PC-3 (cell line): Measurements from ENCODE around the gene TM9SF3. TPM values are rescaled to one million over a fixed set of nuclear protein-coding genes. Genes with fewer than 3 reads are reported as not detected.

Experiments
- ATAC-seq: fragments of 200-7000 bp; cut with Tn5 transposase; 2 replicates; pipeline ENCODE4 v1.9.1; 2020; ENCODE audit warnings: mild to moderate bottlenecking, moderate library complexity
- BruUV-seq: library from RNA; stranded (reverse); fragments of 400-500 nt; replicated peaks from 2 replicates; lab custom pipeline; 2021; lab: Mats Ljungman, UMichigan
- CTCF ChIA-PET: fragments of 300-600 bp; sonication (Branson Sonifier 250); formaldehyde crosslinking; loops from one replicate; lab custom pipeline; 2022; ENCODE audit warnings: antibody characterized with exemption; lab: Charles Lee
- POLR2A ChIA-PET: fragments of 300-600 bp; sonication (Branson Sonifier 250); formaldehyde crosslinking; loops from one replicate; lab custom pipeline; 2022; ENCODE audit warnings: antibody characterized with exemption; ENCODE audit not compliant: unreplicated experiment; lab: Charles Lee
- DNase-seq: peaks from one replicate; pipeline ENCODE4 v3.0.0-alpha.2; 2015
- H2AFZ ChIP-seq: fragments of 300-600 bp; sonication (generic); 2 replicates; pipeline ENCODE4 v1.6.0; 2016; ENCODE audit warnings: antibody characterized with exemption, low read length
- H3F3A ChIP-seq: fragments of 300-600 bp; sonication (generic); one replicate; pipeline ENCODE4 v1.6.0; 2017; ENCODE audit warnings: antibody characterized with exemption, low read length, control low read depth, mild to moderate bottlenecking; ENCODE audit not compliant: unreplicated experiment
- H3K27ac ChIP-seq: fragments of 300-600 bp; sonication (generic); 2 replicates; pipeline ENCODE4 v1.5.1; 2016; ENCODE audit warnings: mild to moderate bottlenecking, low read length
- H3K27me3 ChIP-seq: fragments of 300-600 bp; sonication (generic); 2 replicates; pipeline ENCODE4 v1.6.1; 2016; ENCODE audit warnings: low read length, mixed read lengths
- H3K36me3 ChIP-seq: fragments of 300-600 bp; sonication (generic); 2 replicates; pipeline ENCODE4 v1.6.1; 2016; ENCODE audit warnings: low read depth, mixed run types, low read length, mixed read lengths
- H3K4me1 ChIP-seq: fragments of 300-600 bp; sonication (generic); 2 replicates; pipeline ENCODE4 v1.5.1; 2016; ENCODE audit warnings: low read length; ENCODE audit not compliant: insufficient read depth
- H3K4me2 ChIP-seq: fragments of 300-600 bp; sonication (generic); 2 replicates; pipeline ENCODE4 v1.6.0; 2016; ENCODE audit warnings: low read length
- H3K4me3 ChIP-seq: fragments of 300-600 bp; sonication (generic); 2 replicates; pipeline ENCODE4 v1.5.1; 2016; ENCODE audit warnings: mild to moderate bottlenecking, low read length, mixed read lengths
- H3K79me2 ChIP-seq: fragments of 300-600 bp; sonication (generic); 2 replicates; pipeline ENCODE4 v1.6.1; 2017; ENCODE audit warnings: low read length, mixed read lengths
- H3K9ac ChIP-seq: fragments of 300-600 bp; sonication (generic); 2 replicates; pipeline ENCODE4 v1.6.0; 2016; ENCODE audit warnings: mild to moderate bottlenecking, low read length
- H3K9me2 ChIP-seq: fragments of 300-600 bp; sonication (generic); replicated peaks from 2 replicates; pipeline ENCODE4 v1.6.1; 2016; ENCODE audit warnings: mixed run types, low read length, mixed read lengths
- H3K9me3 ChIP-seq: fragments of 300-600 bp; sonication (generic); 2 replicates; pipeline ENCODE4 v1.6.1; 2016; ENCODE audit warnings: low read length, mixed read lengths
- H4K20me1 ChIP-seq: fragments of 300-600 bp; sonication (generic); 2 replicates; pipeline ENCODE4 v1.6.1; 2016; ENCODE audit warnings: low read length, mixed read lengths
- EZH2 ChIP-seq: fragments of 300-600 bp; sonication (generic); IDR thresholded peaks from one replicate; pipeline ENCODE4 v1.6.1; 2017; ENCODE audit warnings: antibody characterized with exemption, mild to moderate bottlenecking, low read length; ENCODE audit not compliant: unreplicated experiment
- EZH2phosphoT487 ChIP-seq: fragments of 300-600 bp; sonication (generic); IDR thresholded peaks from 2 replicates; pipeline ENCODE4 v1.6.1; 2018; ENCODE audit warnings: mild to moderate bottlenecking, antibody characterized with exemption, low read length, borderline replicate concordance
- intact Hi-C: fragments of 100-400 bp; cut with micrococcal nuclease; formaldehyde crosslinking; loops from 2 replicates; pipeline ENCODE4 v1.9.0; 2023
- total RNA-seq: library from RNA; depleted of rRNA; stranded (reverse); fragments of >200 nt; gene quantifications from 2 replicates; pipeline ENCODE4 v1.2.3, GENCODE V29; 2014
- TF ChIP-seq, protein P1 (sequence below): fragments of 300-600 bp; sonication (generic); conservative IDR thresholded peaks from 2 replicates; pipeline ENCODE4 v1.5.1; 2017; ENCODE audit warnings: antibody characterized with exemption, low read depth, mild to moderate bottlenecking, low read length

Gene TM9SF3
- total RNA-seq, 1 experiment from 2014 or later, result 39.2 TPM

DNA sequence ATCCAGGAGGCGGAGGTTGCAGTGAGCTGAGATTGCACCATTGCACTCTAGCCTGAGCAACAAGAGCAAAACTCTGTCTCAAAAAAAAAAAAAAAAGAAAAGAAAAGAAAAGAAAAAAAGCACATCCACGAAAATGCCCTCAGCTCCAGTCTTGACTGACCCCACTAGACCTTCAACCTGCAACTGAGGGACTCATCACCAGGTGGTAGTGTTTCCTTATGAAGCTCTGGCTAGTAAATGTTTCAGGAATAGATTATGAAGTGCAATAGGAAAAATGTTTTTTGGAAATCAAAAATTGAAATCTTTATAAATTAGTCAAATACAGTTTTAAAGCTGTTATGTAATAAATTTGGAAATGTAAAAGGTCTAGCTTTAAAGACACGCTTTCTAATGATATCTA lies 95.5 kb downstream of the TM9SF3 start:
- CTCF ChIA-PET, result interaction anchor here (0.6 to 1.1 kb wide), 3 partner anchors 22 to 149 kb away, joined by 3 to 5 read pairs (median 3); partner anchors contain the start of gene TLL2
- Histone ChIP-seq H3K36me3 (no peaks in the 10 kb centered on the region), H3K9me2 (no peaks in the 10 kb centered on the region), H3K4me1 (no peaks in the 10 kb centered on the region), H2AFZ (no peak overlapping the region), H4K20me1 (no peaks in the 10 kb centered on the region), H3K4me2 (no peak overlapping the region), H3K79me2 (no peaks in the 10 kb centered on the region), H3K27ac (no peak overlapping the region), H3K4me3 (no peak overlapping the region), H3F3A (no peaks in the 10 kb centered on the region), H3K27me3 (no peaks in the 10 kb centered on the region), H3K9me3 (no peaks in the 10 kb centered on the region), H3K9ac (no peak overlapping the region)
- POLR2A ChIA-PET, result interaction anchor here (0.6 to 0.7 kb wide), 2 partner anchors 147 to 262 kb away, joined by 3 read pairs; no protein-coding TSS in a partner anchor
- DNase-seq (peak; percentile 37), ATAC-seq (no peak)
- no peak for TF ChIP-seq EZH2phosphoT487
- TF ChIP-seq, protein P1, sequence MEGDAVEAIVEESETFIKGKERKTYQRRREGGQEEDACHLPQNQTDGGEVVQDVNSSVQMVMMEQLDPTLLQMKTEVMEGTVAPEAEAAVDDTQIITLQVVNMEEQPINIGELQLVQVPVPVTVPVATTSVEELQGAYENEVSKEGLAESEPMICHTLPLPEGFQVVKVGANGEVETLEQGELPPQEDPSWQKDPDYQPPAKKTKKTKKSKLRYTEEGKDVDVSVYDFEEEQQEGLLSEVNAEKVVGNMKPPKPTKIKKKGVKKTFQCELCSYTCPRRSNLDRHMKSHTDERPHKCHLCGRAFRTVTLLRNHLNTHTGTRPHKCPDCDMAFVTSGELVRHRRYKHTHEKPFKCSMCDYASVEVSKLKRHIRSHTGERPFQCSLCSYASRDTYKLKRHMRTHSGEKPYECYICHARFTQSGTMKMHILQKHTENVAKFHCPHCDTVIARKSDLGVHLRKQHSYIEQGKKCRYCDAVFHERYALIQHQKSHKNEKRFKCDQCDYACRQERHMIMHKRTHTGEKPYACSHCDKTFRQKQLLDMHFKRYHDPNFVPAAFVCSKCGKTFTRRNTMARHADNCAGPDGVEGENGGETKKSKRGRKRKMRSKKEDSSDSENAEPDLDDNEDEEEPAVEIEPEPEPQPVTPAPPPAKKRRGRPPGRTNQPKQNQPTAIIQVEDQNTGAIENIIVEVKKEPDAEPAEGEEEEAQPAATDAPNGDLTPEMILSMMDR, result peak; percentile 34; the same call in 1 of the 2 replicates
- no TSS peak for BruUV-seq
- intact Hi-C loops, result no loop called here

DNA sequence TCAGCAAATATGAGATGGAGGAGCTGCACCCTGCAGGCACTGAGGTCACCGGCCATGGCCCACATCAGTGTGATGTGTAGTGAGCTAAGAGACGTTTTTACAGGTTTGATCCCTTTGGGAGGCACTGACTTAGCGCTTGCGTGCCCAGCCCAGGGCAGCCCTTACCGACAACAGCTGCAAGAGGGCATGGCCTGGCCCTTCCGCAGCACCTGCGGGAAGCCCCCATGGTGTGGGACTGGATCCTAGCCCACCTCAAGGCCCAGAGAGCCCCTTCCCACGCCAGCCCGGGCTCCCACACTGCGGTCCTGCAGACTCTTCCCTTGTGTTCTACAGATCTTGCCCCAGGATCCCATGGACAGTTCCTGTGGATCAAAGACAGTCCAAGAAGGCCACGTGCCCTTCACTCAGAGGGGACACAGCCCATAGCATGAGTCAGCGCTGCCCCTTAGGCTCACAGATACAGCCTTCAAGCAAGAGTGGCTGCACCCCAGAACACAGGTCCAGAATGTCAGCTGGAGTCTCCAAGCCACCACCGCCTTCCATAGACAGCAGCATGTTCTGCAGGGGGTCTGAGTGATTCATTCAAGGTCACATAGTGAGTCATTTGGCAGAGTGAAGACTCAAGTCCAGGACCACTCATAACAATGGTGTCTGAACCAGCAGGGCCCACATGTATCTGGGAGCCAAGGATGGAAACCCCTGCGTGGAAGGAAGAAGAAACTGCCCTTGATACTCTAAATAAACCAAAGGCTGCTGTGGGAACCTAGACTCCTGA lies 98.5 kb downstream of the TM9SF3 start:
- Histone ChIP-seq H3K27ac (no peak overlapping the region), H3K36me3 (no peaks in the 10 kb centered on the region), H3K9ac (no peak overlapping the region), H3K27me3 (no peaks in the 10 kb centered on the region), H3K9me3 (no peaks in the 10 kb centered on the region), H3F3A (no peaks in the 10 kb centered on the region), H4K20me1 (no peaks in the 10 kb centered on the region), H3K4me2 (no peak overlapping the region), H2AFZ (no peak overlapping the region), H3K4me1 (no peaks in the 10 kb centered on the region), H3K79me2 (no peaks in the 10 kb centered on the region), H3K4me3 (no peak overlapping the region), H3K9me2 (no peaks in the 10 kb centered on the region)
- BruUV-seq, result no TSS peak
- no peak for DNase-seq
- ChIA-PET POLR2A (no interaction called here), CTCF (no interaction called here)
- no peak for ATAC-seq
- no peak for TF ChIP-seq EZH2
- TF ChIP-seq EZH2phosphoT487, result no peak
- TF ChIP-seq, protein P1, result no peak
- intact Hi-C loops, result no loop called here

DNA sequence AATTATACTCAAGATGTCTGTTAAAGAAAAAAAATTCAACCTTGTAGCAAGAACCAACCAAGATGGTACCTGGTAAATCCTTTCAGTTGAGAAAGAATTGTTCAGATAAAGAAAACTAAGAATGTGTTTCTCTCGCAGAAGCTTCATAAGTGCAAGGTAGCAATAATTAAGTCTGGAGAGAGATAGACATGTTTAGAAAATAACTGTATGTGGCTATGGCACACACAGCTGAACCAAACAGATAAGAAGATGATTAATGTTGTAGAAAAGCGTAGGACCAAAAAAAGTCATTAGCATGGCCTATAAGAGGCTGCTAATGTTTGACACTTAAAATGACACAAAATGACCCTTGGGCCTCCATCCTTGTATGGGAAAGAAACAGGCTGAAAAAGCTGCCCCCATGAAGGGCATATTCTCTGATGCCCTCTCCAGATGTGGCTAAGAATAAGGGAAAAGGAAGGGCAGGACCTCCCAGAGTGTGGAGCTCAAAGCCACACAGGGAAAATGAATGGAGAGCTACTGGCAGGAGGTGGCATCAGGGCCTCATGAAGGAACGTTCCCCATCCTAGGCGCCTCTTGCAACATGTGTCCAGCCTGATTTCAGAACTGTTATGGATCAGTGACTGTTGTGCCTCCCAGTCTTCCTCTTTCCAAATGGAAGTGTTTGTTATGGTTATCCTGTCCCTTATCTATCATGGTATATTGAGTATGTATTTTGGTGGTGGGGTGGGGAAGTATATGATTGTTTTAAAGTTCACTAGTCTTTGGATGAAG lies 103.8 kb downstream of the TM9SF3 start:
- Histone ChIP-seq H3K27ac (no peak overlapping the region), H3K4me1 (no peaks in the 10 kb centered on the region), H2AFZ (no peak overlapping the region), H3K27me3 (0 out of 2 replicates have a peak, but pooled peaks cover 15% of the 10 kb centered on the region), H3K9me3 (no peaks in the 10 kb centered on the region), H3F3A (no peaks in the 10 kb centered on the region), H4K20me1 (no peaks in the 10 kb centered on the region), H3K79me2 (no peaks in the 10 kb centered on the region), H3K9ac (no peak overlapping the region), H3K4me3 (no peak overlapping the region), H3K36me3 (no peaks in the 10 kb centered on the region), H3K4me2 (no peak overlapping the region), H3K9me2 (no peaks in the 10 kb centered on the region)
- DNase-seq (no peak), ATAC-seq (no peak)
- intact Hi-C loops, result no loop called here
- ChIA-PET CTCF (no interaction called here), POLR2A (no interaction called here)
- no TSS peak for BruUV-seq
- TF ChIP-seq, protein P1, result no peak
- TF ChIP-seq EZH2phosphoT487 (no peak), EZH2 (no peak)
